Upper lobe of left lung (tissue), 6 donors: Measurements from ENCODE around the gene TLN1. TPM values are rescaled to one million over a fixed set of nuclear protein-coding genes. Genes with fewer than 3 reads are reported as not detected.

Experiments used
- ATAC-seq, 2 donors: fragments of 200-7000 bp; cut with Tn5 transposase; one replicate each; pipeline ENCODE4 v1.9.1; 2022; ENCODE audit warnings: mild to moderate bottlenecking in 2 of 2, moderate library complexity in 2 of 2; ENCODE audit not compliant: low FRiP score in 2 of 2
- DNase-seq, 2 donors: peaks; one replicate each; pipeline ENCODE4 v3.0.0-alpha.2; 2019 to 2020
- H3K27ac ChIP-seq, 4 donors: fragments of 200-600 bp; sonication (generic); one replicate each; pipeline ENCODE4 v1.5.1; 2016 to 2019
- H3K27me3 ChIP-seq, 4 donors: fragments of 200-600 bp; sonication (generic); one replicate each; pipeline ENCODE4 v1.5.1; 2017 to 2019
- H3K36me3 ChIP-seq, 4 donors: fragments of 200-600 bp; sonication (generic); one replicate each; pipeline ENCODE4 v1.5.1; 2016 to 2019
- H3K4me1 ChIP-seq, 4 donors: fragments of 200-600 bp; sonication (generic); one replicate each; pipeline ENCODE4 v1.5.1; 2018 to 2019
- H3K4me3 ChIP-seq, 4 donors: fragments of 200-600 bp; sonication (generic); one replicate each; pipeline ENCODE4 v1.5.1; 2017 to 2019; ENCODE audit warnings: mild to moderate bottlenecking in 2 of 4, moderate library complexity in 1 of 4
- H3K9me3 ChIP-seq, 4 donors: fragments of 200-600 bp; sonication (generic); one replicate each; pipeline ENCODE4 v1.5.1; 2018 to 2019
- CTCF ChIP-seq, 6 experiments: fragments of 450-650 bp in 4 of 6; fragments of 200-600 bp in 2 of 6; sonication (generic) in 2 of 6; IDR thresholded peaks; one replicate each; pipeline ENCODE4 v1.5.1; 2016 to 2019; ENCODE audit warnings: antibody characterized with exemption in 6 of 6
- EP300 ChIP-seq, 4 donors: sonication (generic); formaldehyde crosslinking; IDR thresholded peaks; one replicate each; pipeline ENCODE4 v1.5.1; 2017; ENCODE audit warnings: antibody characterized with exemption in 4 of 4, control low read depth in 2 of 4
- POLR2A ChIP-seq, 4 donors: fragments of 450-650 bp; IDR thresholded peaks; one replicate each; pipeline ENCODE4 v1.5.1; 2016 to 2017; ENCODE audit warnings: antibody characterized with exemption in 4 of 4, mild to moderate bottlenecking in 2 of 4
- POLR2AphosphoS5 ChIP-seq, 2 donors: sonication (generic); formaldehyde crosslinking; IDR thresholded peaks; one replicate each; pipeline ENCODE4 v1.5.1; 2017; ENCODE audit warnings: antibody characterized with exemption in 2 of 2
- WGBS, 2 donors: methylation state at CpG; one replicate each; pipeline ENCODE4 v1.1.5; 2017 to 2018; 5-methylcytosine and 5-hydroxymethylcytosine counted together
- total RNA-seq, 6 donors: library from RNA; depleted of rRNA in 4 of 6; stranded (reverse); fragments of >200 nt in 4 of 6; gene quantifications; one replicate each; pipeline versions ENCODE4 v1.1.0 to v1.2.1, GENCODE V29; 2016 to 2021
- donor health status: DM: no; HTN: no; CAD: no; lungs with moderate emphysema.
- donor health status: DM: no; HTN: yes; CAD: no; lungs with severe emphysema.

Gene TLN1
- total RNA-seq, 6 donors from 2014 or later = 237 to 557 (median 325) TPM

- Histone ChIP-seq H3K4me3 (no peak overlapping the region), H3K9me3 (no peaks in the 10 kb centered on the region), H3K27ac (no peak overlapping the region), H3K36me3 (peaks cover 0 to 19% (median 7%) of the 10 kb centered on the region in 4 donors), H3K27me3 (no peaks in the 10 kb centered on the region), H3K4me1 (peaks cover 6 to 27% (median 17%) of the 10 kb centered on the region in 4 donors)
- TF ChIP-seq POLR2A (IDR thresholded peaks at IDR 0.05) (no peak), POLR2AphosphoS5 (IDR thresholded peaks at IDR 0.05) (no peak)
- DNase-seq (no peak), ATAC-seq (no peak)
- WGBS, 2 donors = 95% methylated on average over 8 of the region's 8 CpGs
These were observed 52.1 kb downstream of the TLN1 start for GRCh38 chr9:35679766-35680330.

DNA sequence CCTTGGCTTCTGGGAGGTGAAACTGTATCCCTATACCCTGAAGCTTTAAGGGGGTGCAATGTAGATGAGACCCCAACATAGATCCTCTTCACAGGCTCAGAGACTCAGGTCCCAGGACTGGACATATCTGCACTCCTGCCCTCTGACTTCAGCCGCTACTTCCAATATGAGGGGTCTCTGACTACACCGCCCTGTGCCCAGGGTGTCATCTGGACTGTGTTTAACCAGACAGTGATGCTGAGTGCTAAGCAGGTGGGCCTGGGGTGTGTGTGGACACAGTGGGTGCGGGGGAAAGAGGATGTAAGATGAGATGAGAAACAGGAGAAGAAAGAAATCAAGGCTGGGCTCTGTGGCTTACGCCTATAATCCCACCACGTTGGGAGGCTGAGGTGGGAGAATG, 52.9 kb downstream of the TLN1 start:
- H3K27me3 ChIP-seq = no peaks in the 10 kb centered on the region

DNA sequence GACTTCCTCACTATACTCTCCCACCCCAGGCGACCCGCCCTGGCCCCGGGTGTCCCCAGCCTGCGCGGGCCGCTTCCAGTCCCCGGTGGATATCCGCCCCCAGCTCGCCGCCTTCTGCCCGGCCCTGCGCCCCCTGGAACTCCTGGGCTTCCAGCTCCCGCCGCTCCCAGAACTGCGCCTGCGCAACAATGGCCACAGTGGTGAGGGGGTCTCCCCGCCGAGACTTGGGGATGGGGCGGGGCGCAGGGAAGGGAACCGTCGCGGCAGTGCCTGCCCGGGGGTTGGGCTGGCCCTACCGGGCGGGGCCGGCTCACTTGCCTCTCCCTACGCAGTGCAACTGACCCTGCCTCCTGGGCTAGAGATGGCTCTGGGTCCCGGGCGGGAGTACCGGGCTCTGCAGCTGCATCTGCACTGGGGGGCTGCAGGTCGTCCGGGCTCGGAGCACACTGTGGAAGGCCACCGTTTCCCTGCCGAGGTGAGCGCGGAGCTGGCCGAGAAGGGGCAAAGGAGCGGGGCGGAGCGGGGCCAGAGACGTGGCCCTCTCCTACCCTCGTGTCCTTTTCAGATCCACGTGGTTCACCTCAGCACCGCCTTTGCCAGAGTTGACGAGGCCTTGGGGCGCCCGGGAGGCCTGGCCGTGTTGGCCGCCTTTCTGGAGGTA, 56.1 kb downstream of the TLN1 start:
- Histone ChIP-seq H3K27me3 (no peaks in the 10 kb centered on the region), H3K27ac (no peak overlapping the region)
- peak; percentile 53 to 77 for ATAC-seq

More for the DNA sequence above, 52.9 kb downstream of the TLN1 start:
- peaks cover 6 to 26% (median 17%) of the 10 kb centered on the region in 4 donors for H3K4me1 ChIP-seq
- DNase-seq = no peak
- peaks cover 0 to 13% (median 2%) of the 10 kb centered on the region in 4 donors for H3K36me3 ChIP-seq
- ATAC-seq = no peak
- H3K27ac ChIP-seq = no peak overlapping the region
- no peaks in the 10 kb centered on the region for H3K9me3 ChIP-seq
- H3K4me3 ChIP-seq = no peak overlapping the region
- 93 to 96% methylated on average over 5 of the region's 5 CpGs for WGBS, 2 donors
- TF ChIP-seq EP300 (IDR thresholded peaks at IDR 0.05) (no peak), POLR2A (IDR thresholded peaks at IDR 0.05) (no peak), POLR2AphosphoS5 (IDR thresholded peaks at IDR 0.05) (no peak), CTCF (IDR thresholded peaks at IDR 0.05) (no peak)

GRCh38 chr9:35675204-35675603, 56.8 kb downstream of the TLN1 start:
- Histone ChIP-seq H3K27ac (no peak overlapping the region), H3K27me3 (no peaks in the 10 kb centered on the region), H3K4me3 (peak overlapping the region in 3 of 4 donors; percentile 38 to 55 (median 47)), H3K36me3 (no peaks in the 10 kb centered on the region), H3K4me1 (peaks cover 6 to 12% (median 12%) of the 10 kb centered on the region in 4 donors), H3K9me3 (no peaks in the 10 kb centered on the region)
- WGBS, 2 donors = 63 to 100% methylated on average over 1 to 13 of the region's 13 CpGs
- TF ChIP-seq CTCF (IDR thresholded peaks at IDR 0.05) = no peak
- no peak for TF ChIP-seq POLR2AphosphoS5 (IDR thresholded peaks at IDR 0.05)
- ATAC-seq (peak in 1 of 2 donors; percentile 11), DNase-seq (no peak)

More for the DNA sequence above, 56.1 kb downstream of the TLN1 start:
- 10 to 14% methylated on average over 23 to 35 of the region's 51 CpGs for WGBS, 2 donors
- H3K36me3 ChIP-seq = no peaks in the 10 kb centered on the region
- DNase-seq = peak in 1 of 2 donors; percentile 88
- H3K4me3 ChIP-seq = peak overlapping the region; percentile 19 to 55 (median 42)
- H3K4me1 ChIP-seq = peaks cover 6 to 12% (median 12%) of the 10 kb centered on the region in 4 donors
- TF ChIP-seq CTCF (IDR thresholded peaks at IDR 0.05) (peak in 1 of 6 experiments; percentile 5), POLR2AphosphoS5 (IDR thresholded peaks at IDR 0.05) (no peak)
- H3K9me3 ChIP-seq = no peaks in the 10 kb centered on the region

- Histone ChIP-seq H3K27ac (no peak overlapping the region), H3K9me3 (no peaks in the 10 kb centered on the region), H3K27me3 (no peaks in the 10 kb centered on the region), H3K4me1 (peaks cover 6 to 12% (median 12%) of the 10 kb centered on the region in 4 donors), H3K4me3 (no peak overlapping the region), H3K36me3 (no peaks in the 10 kb centered on the region)
- 80 to 87% methylated on average over 3 of the region's 3 CpGs for WGBS, 2 donors
- DNase-seq (no peak), ATAC-seq (no peak)
- TF ChIP-seq CTCF (IDR thresholded peaks at IDR 0.05) (no peak), EP300 (IDR thresholded peaks at IDR 0.05) (no peak), POLR2A (IDR thresholded peaks at IDR 0.05) (no peak), POLR2AphosphoS5 (IDR thresholded peaks at IDR 0.05) (no peak)
These were observed 58.0 kb downstream of the TLN1 start for GRCh38 chr9:35674025-35674361.
